Epithelial cell of proximal tubule (primary cell): ENCODE results near the gene DDX31. TPM values are rescaled to one million over a fixed set of nuclear protein-coding genes. Genes with fewer than 3 reads are reported as not detected.

Source experiments
- DNase-seq: peaks from one replicate; pipeline ENCODE4 v3.0.0-alpha.2; 2011; ENCODE audit warnings: low read depth
- H3K4me3 ChIP-seq: 2 replicates; pipeline ENCODE4 v1.5.1; 2011; ENCODE audit warnings: low read depth, mild to moderate bottlenecking, low read length
- CTCF ChIP-seq: conservative IDR thresholded peaks from 2 replicates; pipeline ENCODE4 v1.5.1; 2012; ENCODE audit warnings: low read depth, mild to moderate bottlenecking, low read length
- total RNA-seq: library from RNA; depleted of rRNA; stranded (reverse); fragments of >200 nt; gene quantifications from 2 replicates; pipeline ENCODE4 v1.2.3, GENCODE V29; 2015

Gene DDX31
- total RNA-seq, 1 donor from 2014 or later, result 8.1 TPM

DNA sequence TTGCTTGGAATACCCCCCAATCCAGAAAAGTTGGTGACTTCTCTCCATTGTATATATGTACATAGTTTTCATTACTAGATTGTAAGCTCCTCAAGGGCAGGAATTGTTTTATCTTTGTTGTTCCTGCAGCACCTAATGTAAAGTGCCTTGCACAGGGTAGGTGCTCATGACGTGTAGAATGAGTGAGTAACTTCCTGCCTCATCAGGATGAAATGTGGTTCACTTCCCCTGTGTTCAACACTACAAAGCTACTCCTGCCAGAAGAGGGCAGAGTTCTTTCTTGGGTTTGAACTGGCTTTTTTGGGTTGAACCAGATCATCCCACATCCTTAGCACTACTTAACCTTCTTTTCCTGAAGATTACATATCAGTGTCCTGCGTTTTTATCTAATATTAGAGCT lies 24.4 kb upstream of the DDX31 start:
- H3K4me3 ChIP-seq, result no peak overlapping the region
- no peak for DNase-seq
- peak; percentile 26 for TF ChIP-seq CTCF

- no peak for TF ChIP-seq CTCF
- DNase-seq, result no peak
These were observed 20.9 kb upstream of the DDX31 start for GRCh38 chr9:132690696-132691095.

GRCh38 chr9:132683873-132684272 lies 14.1 kb upstream of the DDX31 start:
- no peak overlapping the region for H3K4me3 ChIP-seq
- DNase-seq, result no peak
- no peak for TF ChIP-seq CTCF

More at GRCh38 chr9:132690696-132691095, 20.9 kb upstream of the DDX31 start:
- no peak overlapping the region for H3K4me3 ChIP-seq

- no peak overlapping the region for H3K4me3 ChIP-seq
- DNase-seq, result no peak
- no peak for TF ChIP-seq CTCF
These were observed 11.8 kb upstream of the DDX31 start for GRCh38 chr9:132681561-132681960.

DNA sequence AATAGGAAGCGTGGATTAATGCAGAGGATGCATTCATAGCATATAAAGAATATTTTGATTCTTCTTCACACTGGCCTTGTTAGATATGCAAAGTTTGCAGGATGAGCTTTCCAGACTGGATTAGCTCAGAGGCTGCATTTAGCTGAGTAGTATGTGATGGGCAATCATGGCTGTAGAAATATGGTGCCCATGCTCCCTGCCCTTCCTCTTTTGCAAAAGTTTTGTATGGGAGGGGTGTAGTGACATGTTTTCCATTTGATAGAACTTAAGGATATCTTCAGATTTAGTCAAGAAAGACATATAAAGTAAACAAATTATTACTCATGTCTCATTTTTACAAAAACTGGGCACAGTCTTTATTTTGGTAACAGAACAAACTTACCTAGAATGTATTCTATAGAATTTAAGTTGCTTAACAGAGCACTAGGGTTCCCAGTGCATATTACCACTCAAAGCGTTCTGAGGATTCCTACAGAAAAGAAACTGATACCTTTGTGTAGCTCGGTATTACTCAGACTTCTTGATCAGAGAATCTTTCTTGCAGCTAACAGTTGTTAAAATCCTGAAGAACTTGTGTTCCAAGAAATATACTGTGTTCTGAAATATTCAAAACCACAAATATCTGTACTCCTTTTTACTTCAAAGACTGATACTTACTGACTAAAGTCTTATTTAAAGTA lies 10.3 kb upstream of the DDX31 start:
- DNase-seq, result no peak
- H3K4me3 ChIP-seq, result no peak overlapping the region
- no peak for TF ChIP-seq CTCF

DNA sequence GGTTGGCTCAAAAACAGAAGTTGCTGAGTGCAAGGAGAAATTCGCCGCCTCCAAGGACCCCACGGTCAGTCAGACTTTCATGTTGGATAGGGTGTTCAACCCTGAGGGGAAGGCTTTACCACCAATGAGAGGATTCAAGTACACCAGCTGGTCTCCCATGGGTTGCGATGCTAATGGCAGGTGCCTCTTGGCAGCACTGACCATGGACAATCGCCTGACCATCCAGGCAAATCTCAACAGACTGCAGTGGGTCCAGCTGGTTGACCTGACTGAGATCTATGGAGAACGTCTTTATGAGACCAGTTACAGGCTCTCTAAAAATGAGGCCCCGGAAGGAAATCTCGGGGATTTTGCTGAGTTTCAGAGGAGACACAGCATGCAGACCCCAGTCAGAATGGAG lies 8.2 kb upstream of the DDX31 start:
- DNase-seq, result no peak
- TF ChIP-seq CTCF, result no peak
- no peak overlapping the region for H3K4me3 ChIP-seq

DNA sequence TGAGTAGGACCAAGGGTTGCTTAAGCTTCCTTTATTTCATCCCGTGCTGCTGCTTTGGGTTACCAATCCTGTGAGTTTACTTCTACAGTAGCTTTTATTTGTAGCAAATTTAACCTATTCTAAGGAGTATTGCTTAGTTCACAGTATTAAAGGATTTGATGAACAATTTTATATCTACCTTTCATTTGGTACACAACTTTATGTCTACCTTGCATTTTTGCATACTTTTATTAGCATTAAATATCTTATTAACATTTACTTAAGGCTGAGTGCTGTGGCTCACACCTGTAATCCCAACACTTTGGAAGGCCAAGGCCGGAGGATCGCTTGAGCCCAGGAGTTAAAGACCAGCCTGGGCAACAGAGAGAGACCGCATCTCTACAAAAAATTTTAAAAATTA lies 4.7 kb upstream of the DDX31 start:
- TF ChIP-seq CTCF, result no peak

More for the DNA sequence above, 4.7 kb upstream of the DDX31 start:
- no peak overlapping the region for H3K4me3 ChIP-seq
- DNase-seq, result no peak
